ENCODE data around the gene LIMD2.

The LIMD2 gene

GRCh38 chr17:63741408-63742173, 41.7 kb upstream of the LIMD2 start, which contains the start of gene STRADA (continued):
- TF ChIP-seq ZNF514 (tag by site-specific recombination; IDR thresholded peaks at IDR 0.05) (no peak), HOXA7 (CRISPR knock-in tag; IDR thresholded peaks at IDR 0.05; ENCODE audit: borderline replicate concordance) (no peak), ZNF560 (tag by site-specific recombination; IDR thresholded peaks at IDR 0.05; ENCODE audit: borderline replicate concordance) (no peak), ZNF624 (tag by site-specific recombination; IDR thresholded peaks at IDR 0.05) (0 out of 2 replicates have a peak, but pooled peaks have one; percentile 58), ZNF248 (tag by site-specific recombination; IDR thresholded peaks at IDR 0.05) (no peak), ZNF596 (tag by site-specific recombination; IDR thresholded peaks at IDR 0.05) (no peak), ZNF843 (tag by site-specific recombination; IDR thresholded peaks at IDR 0.05) (no peak; the same call in 1 of the 2 replicates), ZNF24 (tag by site-specific recombination; IDR thresholded peaks at IDR 0.05) (peak; percentile 86), EGR2 (tag by site-specific recombination; IDR thresholded peaks at IDR 0.05; ENCODE audit: low read depth) (peak; percentile 93), ZNF174 (tag by site-specific recombination; IDR thresholded peaks at IDR 0.05) (no peak), ZBTB8A (tag by site-specific recombination; IDR thresholded peaks at IDR 0.05) (peak; percentile 89), HIC1 (tag by site-specific recombination; IDR thresholded peaks at IDR 0.05) (peak; percentile 62), ZNF132 (tag by site-specific recombination; IDR thresholded peaks at IDR 0.05; ENCODE audit: borderline replicate concordance) (no peak), ZNF121 (tag by site-specific recombination; IDR thresholded peaks at IDR 0.05) (0 out of 2 replicates have a peak, but pooled peaks have one; percentile 41), ZNF521 (tag by site-specific recombination; IDR thresholded peaks at IDR 0.05) (no peak), ZNF138 (tag by site-specific recombination; IDR thresholded peaks at IDR 0.05; ENCODE audit: borderline replicate concordance) (no peak), ZNF670 (tag by site-specific recombination; IDR thresholded peaks at IDR 0.05; ENCODE audit: low read depth) (no peak), ZNF16 (tag by site-specific recombination; IDR thresholded peaks at IDR 0.05; ENCODE audit: low read depth) (no peak), KLF7 (tag by site-specific recombination; IDR thresholded peaks at IDR 0.05; ENCODE audit: borderline replicate concordance) (no peak), ZNF433 (tag by site-specific recombination; IDR thresholded peaks at IDR 0.05; ENCODE audit: low read depth) (no peak), ZNF274 (IDR thresholded peaks at IDR 0.05; ENCODE audit: low read length) (no peak), ZNF274 (tag by site-specific recombination; IDR thresholded peaks at IDR 0.05; ENCODE audit: borderline replicate concordance) (no peak), ZNF449 (tag by site-specific recombination; IDR thresholded peaks at IDR 0.05) (0 out of 2 replicates have a peak, but pooled peaks have one; percentile 7), ZNF221 (tag by site-specific recombination; IDR thresholded peaks at IDR 0.05; ENCODE audit: borderline replicate concordance) (no peak), ZBTB7A (tag by site-specific recombination; IDR thresholded peaks at IDR 0.05; ENCODE audit: low read depth) (peak; percentile 37; the same call in 1 of the 2 replicates), SCRT1 (tag by site-specific recombination; IDR thresholded peaks at IDR 0.05; ENCODE audit: borderline replicate concordance) (peak; percentile 91), ZNF488 (tag by site-specific recombination; IDR thresholded peaks at IDR 0.05) (no peak), OSR2 (tag by site-specific recombination; IDR thresholded peaks at IDR 0.05) (peak; percentile 39), ZSCAN16 (tag by site-specific recombination; IDR thresholded peaks at IDR 0.05) (no peak; the same call in 1 of the 2 replicates), ZNF48 (tag by site-specific recombination; IDR thresholded peaks at IDR 0.05) (no peak)
- TF ChIP-seq, protein P1, sequence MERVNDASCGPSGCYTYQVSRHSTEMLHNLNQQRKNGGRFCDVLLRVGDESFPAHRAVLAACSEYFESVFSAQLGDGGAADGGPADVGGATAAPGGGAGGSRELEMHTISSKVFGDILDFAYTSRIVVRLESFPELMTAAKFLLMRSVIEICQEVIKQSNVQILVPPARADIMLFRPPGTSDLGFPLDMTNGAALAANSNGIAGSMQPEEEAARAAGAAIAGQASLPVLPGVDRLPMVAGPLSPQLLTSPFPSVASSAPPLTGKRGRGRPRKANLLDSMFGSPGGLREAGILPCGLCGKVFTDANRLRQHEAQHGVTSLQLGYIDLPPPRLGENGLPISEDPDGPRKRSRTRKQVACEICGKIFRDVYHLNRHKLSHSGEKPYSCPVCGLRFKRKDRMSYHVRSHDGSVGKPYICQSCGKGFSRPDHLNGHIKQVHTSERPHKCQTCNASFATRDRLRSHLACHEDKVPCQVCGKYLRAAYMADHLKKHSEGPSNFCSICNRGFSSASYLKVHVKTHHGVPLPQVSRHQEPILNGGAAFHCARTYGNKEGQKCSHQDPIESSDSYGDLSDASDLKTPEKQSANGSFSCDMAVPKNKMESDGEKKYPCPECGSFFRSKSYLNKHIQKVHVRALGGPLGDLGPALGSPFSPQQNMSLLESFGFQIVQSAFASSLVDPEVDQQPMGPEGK (tag by site-specific recombination; IDR thresholded peaks at IDR 0.05) = peak; percentile 58
- TF ChIP-seq, protein P2, sequence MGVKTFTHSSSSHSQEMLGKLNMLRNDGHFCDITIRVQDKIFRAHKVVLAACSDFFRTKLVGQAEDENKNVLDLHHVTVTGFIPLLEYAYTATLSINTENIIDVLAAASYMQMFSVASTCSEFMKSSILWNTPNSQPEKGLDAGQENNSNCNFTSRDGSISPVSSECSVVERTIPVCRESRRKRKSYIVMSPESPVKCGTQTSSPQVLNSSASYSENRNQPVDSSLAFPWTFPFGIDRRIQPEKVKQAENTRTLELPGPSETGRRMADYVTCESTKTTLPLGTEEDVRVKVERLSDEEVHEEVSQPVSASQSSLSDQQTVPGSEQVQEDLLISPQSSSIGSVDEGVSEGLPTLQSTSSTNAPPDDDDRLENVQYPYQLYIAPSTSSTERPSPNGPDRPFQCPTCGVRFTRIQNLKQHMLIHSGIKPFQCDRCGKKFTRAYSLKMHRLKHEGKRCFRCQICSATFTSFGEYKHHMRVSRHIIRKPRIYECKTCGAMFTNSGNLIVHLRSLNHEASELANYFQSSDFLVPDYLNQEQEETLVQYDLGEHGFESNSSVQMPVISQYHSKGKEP (tag by site-specific recombination; IDR thresholded peaks at IDR 0.05) = peak; percentile 79
